Nephron (organoid): ENCODE measurements around the gene CNST.
"Not testable (repeated sequence)": the region's sequence is repeated elsewhere in the genome, so short reads cannot be mapped to it uniquely, and the experiment has no call there.

Source experiments
- H3K27ac Mint-ChIP-seq, 3 experiments: 2 replicates each; pipeline ENCODE4 v1.8.0; 2020; ENCODE audit warnings: mixed read lengths in 3 of 3, mild to moderate bottlenecking in 2 of 3, moderate library complexity in 1 of 3
- H3K27me3 Mint-ChIP-seq: 2 replicates; pipeline ENCODE4 v1.8.0; 2021; ENCODE audit warnings: low read depth, mild to moderate bottlenecking, moderate library complexity, mixed read lengths
- H3K36me3 Mint-ChIP-seq: 2 replicates; pipeline ENCODE4 v1.8.0; 2020; ENCODE audit warnings: low read depth, mixed read lengths
- H3K4me1 Mint-ChIP-seq: 2 replicates; pipeline ENCODE4 v1.8.0; 2020; ENCODE audit warnings: mixed read lengths
- H3K4me3 Mint-ChIP-seq, 3 experiments: 2 replicates each; pipeline ENCODE4 v1.8.0; 2020; ENCODE audit warnings: mild to moderate bottlenecking in 3 of 3, mixed read lengths in 3 of 3, moderate library complexity in 2 of 3
- H3K9me3 Mint-ChIP-seq: 2 replicates; pipeline ENCODE4 v1.8.0; 2020; ENCODE audit warnings: mixed read lengths
- TF ChIP-seq, protein P1 (sequence below), 3 experiments: fragments of 200-600 bp; sonication (generic); IDR thresholded peaks; one replicate each; pipeline ENCODE4 v1.5.0; 2021; ENCODE audit warnings: antibody characterized with exemption in 3 of 3; ENCODE audit not compliant: unreplicated experiment in 3 of 3

The CNST gene

GRCh38 chr1:246600579-246600978 lies 34.3 kb downstream of the CNST start:
- peaks cover 66% of the 10 kb centered on the region for H3K36me3 Mint-ChIP-seq
- TF ChIP-seq, protein P1, sequence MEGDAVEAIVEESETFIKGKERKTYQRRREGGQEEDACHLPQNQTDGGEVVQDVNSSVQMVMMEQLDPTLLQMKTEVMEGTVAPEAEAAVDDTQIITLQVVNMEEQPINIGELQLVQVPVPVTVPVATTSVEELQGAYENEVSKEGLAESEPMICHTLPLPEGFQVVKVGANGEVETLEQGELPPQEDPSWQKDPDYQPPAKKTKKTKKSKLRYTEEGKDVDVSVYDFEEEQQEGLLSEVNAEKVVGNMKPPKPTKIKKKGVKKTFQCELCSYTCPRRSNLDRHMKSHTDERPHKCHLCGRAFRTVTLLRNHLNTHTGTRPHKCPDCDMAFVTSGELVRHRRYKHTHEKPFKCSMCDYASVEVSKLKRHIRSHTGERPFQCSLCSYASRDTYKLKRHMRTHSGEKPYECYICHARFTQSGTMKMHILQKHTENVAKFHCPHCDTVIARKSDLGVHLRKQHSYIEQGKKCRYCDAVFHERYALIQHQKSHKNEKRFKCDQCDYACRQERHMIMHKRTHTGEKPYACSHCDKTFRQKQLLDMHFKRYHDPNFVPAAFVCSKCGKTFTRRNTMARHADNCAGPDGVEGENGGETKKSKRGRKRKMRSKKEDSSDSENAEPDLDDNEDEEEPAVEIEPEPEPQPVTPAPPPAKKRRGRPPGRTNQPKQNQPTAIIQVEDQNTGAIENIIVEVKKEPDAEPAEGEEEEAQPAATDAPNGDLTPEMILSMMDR (IDR thresholded peaks at IDR 0.05; ENCODE audit: unreplicated experiment in 3 of 3) = no peak
- H3K27me3 Mint-ChIP-seq = no peaks in the 10 kb centered on the region
- no peak overlapping the region for H3K4me3 Mint-ChIP-seq
- H3K9me3 Mint-ChIP-seq = peaks cover 33% of the 10 kb centered on the region
- H3K27ac Mint-ChIP-seq = no peak overlapping the region
- H3K4me1 Mint-ChIP-seq = no peaks in the 10 kb centered on the region

DNA sequence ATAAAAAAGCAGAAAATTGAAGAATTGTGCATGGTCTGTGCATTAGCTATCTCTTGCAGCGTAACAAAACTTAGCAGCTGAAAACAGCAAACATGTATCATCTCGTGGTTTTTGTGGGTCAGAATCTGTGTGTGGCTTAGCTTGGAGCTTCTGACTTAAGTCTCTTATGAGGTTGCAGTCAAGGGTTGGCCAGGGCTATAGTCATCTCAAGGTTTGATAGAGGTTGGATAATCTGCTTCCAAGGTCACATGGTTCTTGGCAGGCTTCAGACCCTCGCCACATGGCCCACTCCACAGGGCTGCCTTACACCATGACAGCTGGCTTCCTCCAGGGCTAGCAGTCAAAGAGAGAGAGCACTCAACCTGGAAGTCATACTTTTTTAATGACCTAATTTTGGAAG lies 35.9 kb downstream of the CNST start:
- Mint-ChIP-seq H3K4me1 (no peaks in the 10 kb centered on the region), H3K4me3 (no peak overlapping the region), H3K27me3 (no peaks in the 10 kb centered on the region), H3K27ac (no peak overlapping the region), H3K9me3 (peaks cover 33% of the 10 kb centered on the region), H3K36me3 (peaks cover 60% of the 10 kb centered on the region)
- TF ChIP-seq, protein P1 (IDR thresholded peaks at IDR 0.05; ENCODE audit: unreplicated experiment in 3 of 3) = no peak

DNA sequence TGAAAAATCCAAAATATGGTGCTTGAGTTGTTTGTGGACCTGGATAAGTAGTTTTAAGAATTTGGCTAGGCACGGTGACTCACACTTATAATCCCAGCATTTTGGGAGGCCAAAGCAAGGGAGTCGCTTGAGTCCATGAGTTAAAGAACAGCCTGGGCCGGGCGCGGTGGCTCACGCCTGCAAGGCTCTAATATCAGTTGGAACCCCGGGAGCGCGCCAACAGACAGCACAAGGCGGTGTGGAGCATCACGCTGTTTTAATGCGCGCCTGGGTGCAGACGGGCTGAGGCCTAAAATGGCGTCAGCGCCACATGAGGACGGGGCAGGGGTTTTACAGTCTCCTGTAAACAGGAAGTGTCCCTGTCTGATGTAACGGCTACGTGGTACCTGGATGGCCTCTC lies 39.0 kb downstream of the CNST start:
- H3K27ac Mint-ChIP-seq, H3K27me3 Mint-ChIP-seq, H3K4me1 Mint-ChIP-seq, H3K4me3 Mint-ChIP-seq: not testable (repeated sequence)
- Mint-ChIP-seq H3K9me3 (peaks cover 33% of the 10 kb centered on the region), H3K36me3 (peaks cover 63% of the 10 kb centered on the region)

GRCh38 chr1:246607462-246607861 lies 41.2 kb downstream of the CNST start:
- H3K4me1 Mint-ChIP-seq = peaks cover 5% of the 10 kb centered on the region
- no peak overlapping the region for H3K4me3 Mint-ChIP-seq
- TF ChIP-seq, protein P1 (IDR thresholded peaks at IDR 0.05; ENCODE audit: unreplicated experiment in 3 of 3) = no peak
- H3K36me3 Mint-ChIP-seq = peaks cover 50% of the 10 kb centered on the region
- H3K27ac Mint-ChIP-seq = no peak overlapping the region
- H3K27me3 Mint-ChIP-seq = no peaks in the 10 kb centered on the region
- H3K9me3 Mint-ChIP-seq = peaks cover 23% of the 10 kb centered on the region

- TF ChIP-seq, protein P1 (IDR thresholded peaks at IDR 0.05; ENCODE audit: unreplicated experiment in 3 of 3) = no peak
Observed at GRCh38 chr1:246608616-246609376, 42.5 kb downstream of the CNST start.

DNA sequence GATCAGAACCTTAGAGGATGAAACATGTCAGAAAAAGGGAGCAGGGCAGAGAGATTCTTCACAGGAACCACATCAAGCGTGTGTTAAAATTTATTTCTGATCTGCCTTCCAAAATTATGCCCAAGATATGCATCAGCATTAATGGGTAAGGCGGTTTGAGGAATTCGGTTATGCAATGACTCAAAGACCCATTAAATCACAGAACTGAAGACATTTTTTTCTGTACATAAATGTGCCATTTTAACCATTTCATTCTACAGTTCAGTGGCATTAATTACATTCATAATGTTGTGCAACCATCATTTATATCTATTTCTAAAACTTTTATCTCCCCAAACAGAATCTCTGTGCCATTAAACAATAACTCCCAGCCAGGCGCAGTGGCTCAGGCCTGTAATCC lies 43.4 kb downstream of the CNST start:
- H3K36me3 Mint-ChIP-seq = peaks cover 30% of the 10 kb centered on the region
- peaks cover 5% of the 10 kb centered on the region for H3K4me1 Mint-ChIP-seq
- peak overlapping the region in 1 of 3 experiments; percentile 91 for H3K27ac Mint-ChIP-seq

More at GRCh38 chr1:246608616-246609376, 42.5 kb downstream of the CNST start:
- peak overlapping the region; percentile 45 to 91 (median 73) for H3K27ac Mint-ChIP-seq
- peak overlapping the region in 1 of 3 experiments; percentile 14 for H3K4me3 Mint-ChIP-seq
- H3K27me3 Mint-ChIP-seq = no peaks in the 10 kb centered on the region
- peaks cover 37% of the 10 kb centered on the region for H3K36me3 Mint-ChIP-seq
- H3K4me1 Mint-ChIP-seq = peaks cover 5% of the 10 kb centered on the region
- H3K9me3 Mint-ChIP-seq = peaks cover 12% of the 10 kb centered on the region

More for the DNA sequence above, 43.4 kb downstream of the CNST start:
- no peak overlapping the region for H3K4me3 Mint-ChIP-seq
- H3K9me3 Mint-ChIP-seq = peaks cover 6% of the 10 kb centered on the region
- TF ChIP-seq, protein P1 (IDR thresholded peaks at IDR 0.05; ENCODE audit: unreplicated experiment in 3 of 3) = no peak
- H3K27me3 Mint-ChIP-seq = no peaks in the 10 kb centered on the region
